Tibial nerve (tissue), 4 donors: Measurements from ENCODE around the gene ITGA11. TPM values are rescaled to one million over a fixed set of nuclear protein-coding genes. Genes with fewer than 3 reads are reported as not detected.
A peak's percentile ranks its signal among the peaks of the same experiment; 100 is the strongest.

Source experiments
- DNase-seq, 2 donors: peaks; one replicate each; pipeline ENCODE4 v3.0.0-alpha.2; 2019; ENCODE audit warnings: low spot score in 2 of 2
- H3K27ac ChIP-seq, 4 donors: fragments of 200-600 bp; sonication (generic) in 3 of 4; one replicate each; pipeline ENCODE4 v1.5.1; 2017 to 2019; ENCODE audit warnings: mild to moderate bottlenecking in 1 of 4
- H3K27me3 ChIP-seq, 2 donors: fragments of 200-600 bp; sonication (generic) in 1 of 2; one replicate each; pipeline versions ENCODE4 v1.5.1 to v1.6.0; 2017 to 2019
- H3K36me3 ChIP-seq, 3 donors: fragments of 200-600 bp; sonication (generic); one replicate each; pipeline ENCODE4 v1.5.1; 2018 to 2019
- H3K4me1 ChIP-seq, 4 donors: fragments of 200-600 bp; sonication (generic) in 3 of 4; one replicate each; pipeline ENCODE4 v1.5.1; 2017 to 2019
- H3K4me3 ChIP-seq, 4 donors: fragments of 200-600 bp; sonication (generic) in 3 of 4; one replicate each; pipeline ENCODE4 v1.5.1; 2017 to 2019; ENCODE audit warnings: mild to moderate bottlenecking in 1 of 4, moderate library complexity in 1 of 4
- H3K9me3 ChIP-seq, 4 donors: fragments of 200-600 bp; sonication (generic) in 3 of 4; one replicate each; pipeline ENCODE4 v1.5.1; 2017 to 2019
- EP300 ChIP-seq, 2 donors: sonication (generic); formaldehyde crosslinking; IDR thresholded peaks; one replicate each; pipeline ENCODE4 v1.6.1; 2017; ENCODE audit warnings: antibody characterized with exemption in 2 of 2, mild to moderate bottlenecking in 1 of 2
- POLR2A ChIP-seq, 2 donors: fragments of 450-650 bp; IDR thresholded peaks; one replicate each; pipeline ENCODE4 v1.6.1; 2017; ENCODE audit warnings: antibody characterized with exemption in 2 of 2, mild to moderate bottlenecking in 2 of 2, moderate library complexity in 2 of 2
- WGBS, 2 donors: methylation state at CpG; one replicate each; pipeline ENCODE4 v1.1.5; 2018; 5-methylcytosine and 5-hydroxymethylcytosine counted together
- total RNA-seq, 4 donors: library from RNA; depleted of rRNA; stranded (reverse); fragments of >200 nt; gene quantifications; one replicate each; pipeline ENCODE4 v1.1.0, GENCODE V29; 2016
- TF ChIP-seq, protein P1 (sequence below), 5 experiments: fragments of 200-600 bp in 3 of 5; fragments of 450-650 bp in 2 of 5; sonication (generic) in 3 of 5; IDR thresholded peaks; one replicate each; pipeline ENCODE4 v1.5.1; 2016 to 2019; ENCODE audit warnings: antibody characterized with exemption in 5 of 5, mild to moderate bottlenecking in 3 of 5, moderate library complexity in 2 of 5

Gene ITGA11
- total RNA-seq, 4 donors from 2014 or later = 2.7 to 12.1 (median 6.9) TPM

DNA sequence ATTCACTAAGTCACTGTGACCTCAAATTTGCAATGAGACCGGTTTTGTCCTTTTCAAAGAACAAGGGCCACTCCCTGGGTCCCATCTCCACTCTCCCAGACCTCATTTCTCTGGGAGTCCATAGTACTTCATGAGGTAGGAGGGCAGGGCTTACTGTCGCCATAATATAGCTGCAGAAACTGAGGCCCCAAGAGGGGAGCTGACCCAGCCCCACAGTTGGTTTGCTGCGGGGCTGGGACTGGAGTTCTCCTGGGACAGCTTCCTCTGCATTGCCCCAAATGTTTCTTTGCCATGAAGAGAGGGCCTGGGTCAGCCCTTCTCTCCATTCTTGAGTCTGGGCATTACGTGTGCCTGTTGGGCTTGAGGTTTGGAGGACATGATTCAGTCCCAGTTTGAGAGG, 60.1 kb downstream of the ITGA11 start:
- Histone ChIP-seq H3K9me3 (no peaks in the 10 kb centered on the region), H3K4me1 (peaks cover 0 to 12% (median 3%) of the 10 kb centered on the region in 4 donors), H3K27me3 (no peaks in the 10 kb centered on the region), H3K4me3 (no peak overlapping the region), H3K27ac (no peak overlapping the region), H3K36me3 (no peaks in the 10 kb centered on the region)
- TF ChIP-seq POLR2A (IDR thresholded peaks at IDR 0.05) (no peak), EP300 (IDR thresholded peaks at IDR 0.05) (no peak)
- TF ChIP-seq, protein P1, sequence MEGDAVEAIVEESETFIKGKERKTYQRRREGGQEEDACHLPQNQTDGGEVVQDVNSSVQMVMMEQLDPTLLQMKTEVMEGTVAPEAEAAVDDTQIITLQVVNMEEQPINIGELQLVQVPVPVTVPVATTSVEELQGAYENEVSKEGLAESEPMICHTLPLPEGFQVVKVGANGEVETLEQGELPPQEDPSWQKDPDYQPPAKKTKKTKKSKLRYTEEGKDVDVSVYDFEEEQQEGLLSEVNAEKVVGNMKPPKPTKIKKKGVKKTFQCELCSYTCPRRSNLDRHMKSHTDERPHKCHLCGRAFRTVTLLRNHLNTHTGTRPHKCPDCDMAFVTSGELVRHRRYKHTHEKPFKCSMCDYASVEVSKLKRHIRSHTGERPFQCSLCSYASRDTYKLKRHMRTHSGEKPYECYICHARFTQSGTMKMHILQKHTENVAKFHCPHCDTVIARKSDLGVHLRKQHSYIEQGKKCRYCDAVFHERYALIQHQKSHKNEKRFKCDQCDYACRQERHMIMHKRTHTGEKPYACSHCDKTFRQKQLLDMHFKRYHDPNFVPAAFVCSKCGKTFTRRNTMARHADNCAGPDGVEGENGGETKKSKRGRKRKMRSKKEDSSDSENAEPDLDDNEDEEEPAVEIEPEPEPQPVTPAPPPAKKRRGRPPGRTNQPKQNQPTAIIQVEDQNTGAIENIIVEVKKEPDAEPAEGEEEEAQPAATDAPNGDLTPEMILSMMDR (IDR thresholded peaks at IDR 0.05) = no peak
- 90 to 91% methylated on average over 4 of the region's 4 CpGs for WGBS, 2 donors
- no peak for DNase-seq

GRCh38 chr15:68371160-68371559, 60.8 kb downstream of the ITGA11 start:
- Histone ChIP-seq H3K4me3 (no peak overlapping the region), H3K36me3 (no peaks in the 10 kb centered on the region), H3K4me1 (peaks cover 0 to 17% (median 3%) of the 10 kb centered on the region in 4 donors), H3K27me3 (no peaks in the 10 kb centered on the region), H3K9me3 (no peaks in the 10 kb centered on the region), H3K27ac (no peak overlapping the region)
- no peak for TF ChIP-seq EP300 (IDR thresholded peaks at IDR 0.05)
- TF ChIP-seq, protein P1 (IDR thresholded peaks at IDR 0.05) = no peak
- DNase-seq = no peak
- WGBS, 2 donors = 77 to 80% methylated on average over 6 of the region's 6 CpGs

DNA sequence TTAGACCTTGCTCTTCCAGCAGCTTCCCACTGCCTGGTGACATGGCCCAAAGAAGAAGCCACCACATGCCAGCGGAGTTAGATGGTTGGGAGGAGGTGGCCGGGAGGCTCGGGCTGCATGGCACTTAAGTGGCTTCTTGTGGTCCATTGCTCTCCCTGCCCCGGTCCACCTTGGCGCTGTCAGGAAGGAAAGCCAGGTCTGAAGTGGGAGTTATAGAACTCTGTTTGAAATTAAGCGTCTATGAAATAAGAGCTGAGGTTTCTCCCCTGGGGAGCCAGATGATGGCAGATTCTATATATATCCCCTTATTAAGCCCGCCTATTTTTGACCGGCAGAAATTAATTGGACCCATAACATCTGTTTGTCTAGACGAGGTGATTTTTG, 61.2 kb downstream of the ITGA11 start:
- TF ChIP-seq EP300 (IDR thresholded peaks at IDR 0.05) (no peak), POLR2A (IDR thresholded peaks at IDR 0.05) (no peak)
- Histone ChIP-seq H3K4me3 (no peak overlapping the region), H3K27me3 (no peaks in the 10 kb centered on the region), H3K4me1 (peaks cover 0 to 21% (median 4%) of the 10 kb centered on the region in 4 donors), H3K9me3 (no peaks in the 10 kb centered on the region), H3K27ac (no peak overlapping the region), H3K36me3 (no peaks in the 10 kb centered on the region)
- no peak for DNase-seq
- 75 to 79% methylated on average over 9 of the region's 9 CpGs for WGBS, 2 donors

DNA sequence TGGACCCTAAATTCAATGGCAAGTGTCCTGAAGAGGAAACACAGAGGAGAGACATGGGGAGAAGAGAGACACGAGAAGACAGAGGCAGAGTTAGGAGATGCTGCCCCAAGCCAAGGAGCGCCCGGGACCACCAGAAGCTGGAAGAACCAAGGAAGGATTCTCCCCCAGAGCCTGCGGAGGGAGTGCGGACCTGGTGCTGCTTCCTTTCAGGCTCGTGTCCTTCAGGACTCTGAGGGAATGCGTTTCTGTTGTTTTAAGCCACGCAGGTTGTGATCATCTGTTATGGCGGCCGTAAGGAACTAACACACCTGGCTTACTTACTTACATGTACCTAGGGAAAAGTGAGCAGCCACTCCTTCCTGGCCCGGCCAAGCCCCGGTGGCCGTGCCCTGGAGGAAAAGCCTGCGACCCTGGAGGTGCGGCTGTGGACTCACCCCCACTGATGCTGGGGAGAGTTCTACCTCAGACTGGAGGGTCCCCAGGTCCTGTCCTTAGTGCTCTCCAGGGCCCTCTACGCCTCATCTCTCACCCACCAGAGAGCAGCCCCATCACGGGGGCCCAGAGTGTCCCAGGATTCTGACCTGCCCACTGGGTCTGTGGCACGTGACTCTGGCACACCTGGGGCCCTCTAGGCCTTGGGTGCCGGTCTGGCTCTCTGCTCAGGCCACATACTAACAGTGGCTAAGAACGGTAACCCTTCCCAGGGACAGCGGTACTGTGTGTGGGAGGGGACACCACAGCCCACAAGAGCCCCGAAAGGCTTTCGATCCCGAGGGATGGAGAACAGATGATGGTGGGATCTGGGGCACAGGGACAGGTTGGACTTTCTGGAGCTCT, 61.8 kb downstream of the ITGA11 start:
- no peak for TF ChIP-seq EP300 (IDR thresholded peaks at IDR 0.05)
- TF ChIP-seq POLR2A (IDR thresholded peaks at IDR 0.05) = no peak
- TF ChIP-seq, protein P1 (IDR thresholded peaks at IDR 0.05) = no peak
- Histone ChIP-seq H3K27ac (no peak overlapping the region), H3K4me1 (peaks cover 0 to 27% (median 7%) of the 10 kb centered on the region in 4 donors), H3K27me3 (no peaks in the 10 kb centered on the region), H3K4me3 (no peak overlapping the region), H3K36me3 (no peaks in the 10 kb centered on the region), H3K9me3 (no peaks in the 10 kb centered on the region)
- DNase-seq = no peak
- WGBS, 2 donors = 92 to 93% methylated on average over 23 to 24 of the region's 24 CpGs

DNA sequence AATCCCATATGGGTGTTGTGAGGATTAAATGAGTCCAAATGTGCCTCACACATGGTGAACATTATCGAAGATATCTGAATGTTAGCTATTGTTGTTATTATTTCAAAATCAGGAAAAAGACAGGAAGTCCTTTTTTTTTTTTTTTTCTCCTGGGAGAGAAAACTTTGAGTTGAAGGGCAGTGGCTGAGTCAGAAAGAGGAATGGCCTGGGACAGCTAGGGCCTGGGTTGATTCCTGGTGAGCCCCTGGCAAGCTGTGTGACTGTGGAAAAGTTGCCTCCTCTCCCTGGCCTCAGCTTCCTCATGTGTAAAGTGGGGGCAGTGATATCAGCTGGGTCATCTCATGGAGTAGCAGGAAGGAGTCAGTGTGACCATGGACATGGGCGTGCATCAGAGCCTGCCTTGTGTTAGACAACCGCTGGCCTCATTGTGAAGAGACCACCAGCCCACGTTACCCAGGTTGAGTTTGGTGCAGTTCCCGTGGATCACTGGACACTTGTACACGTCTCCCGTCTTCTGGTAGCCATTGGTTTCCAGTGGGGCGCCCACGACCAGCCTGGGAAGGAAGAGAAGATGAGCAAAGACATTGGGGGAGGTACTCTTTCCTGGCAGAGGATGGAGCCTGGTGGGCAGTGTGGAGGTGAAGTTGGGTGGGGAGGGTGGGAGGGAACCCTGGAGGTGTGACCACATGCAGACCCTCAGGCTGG, 63.1 kb downstream of the ITGA11 start:
- Histone ChIP-seq H3K9me3 (no peaks in the 10 kb centered on the region), H3K4me1 (peaks cover 0 to 40% (median 11%) of the 10 kb centered on the region in 4 donors), H3K36me3 (no peaks in the 10 kb centered on the region), H3K27me3 (no peaks in the 10 kb centered on the region), H3K4me3 (no peak overlapping the region), H3K27ac (peak overlapping the region in 1 of 4 donors; percentile 17)
- 88 to 89% methylated on average over 9 of the region's 9 CpGs for WGBS, 2 donors
- no peak for DNase-seq
- TF ChIP-seq, protein P1 (IDR thresholded peaks at IDR 0.05) = no peak
- TF ChIP-seq EP300 (IDR thresholded peaks at IDR 0.05) = no peak
- no peak for TF ChIP-seq POLR2A (IDR thresholded peaks at IDR 0.05)
